Astrocyte (in vitro differentiated cells and primary cell): ENCODE measurements around the gene SOX15. TPM values are rescaled to one million over a fixed set of nuclear protein-coding genes. Genes with fewer than 3 reads are reported as not detected.

Experiments
- DNase-seq: peaks from one replicate; pipeline ENCODE4 v3.0.0-alpha.2; 2010; ENCODE audit warnings: low read depth
- FAIRE-seq: peaks from 2 replicates; lab custom pipeline; 2011; peaks lifted over from hg19 to GRCh38; lab: Jason Lieb, UNC
- H2AFZ ChIP-seq: 2 replicates; pipeline ENCODE4 v1.6.0; 2012; ENCODE audit warnings: low read depth, low read length, inconsistent platforms
- H3K27ac ChIP-seq: 2 replicates; pipeline ENCODE4 v1.5.1; 2011; ENCODE audit warnings: low read depth, low read length, inconsistent platforms
- H3K27me3 ChIP-seq: 2 replicates; pipeline ENCODE4 v1.6.0; 2011; ENCODE audit warnings: low read length, inconsistent platforms; ENCODE audit not compliant: insufficient read depth
- H3K36me3 ChIP-seq: 2 replicates; pipeline ENCODE4 v1.5.1; 2011; ENCODE audit warnings: low read length, inconsistent platforms; ENCODE audit not compliant: insufficient read depth
- H3K4me1 ChIP-seq: 2 replicates; pipeline ENCODE4 v1.5.1; 2011; ENCODE audit warnings: low read length, inconsistent platforms; ENCODE audit not compliant: insufficient read depth
- H3K4me2 ChIP-seq: 2 replicates; pipeline ENCODE4 v1.6.0; 2012; ENCODE audit warnings: low read length, inconsistent platforms
- H3K4me3 ChIP-seq: 2 replicates; pipeline ENCODE4 v1.5.1; 2011; ENCODE audit warnings: low read depth, mild to moderate bottlenecking, low read length, inconsistent platforms; ENCODE audit not compliant: insufficient read depth
- H3K79me2 ChIP-seq: 2 replicates; pipeline ENCODE4 v1.6.0; 2012; ENCODE audit warnings: mild to moderate bottlenecking, low read length, inconsistent platforms; ENCODE audit not compliant: insufficient read depth
- H3K9ac ChIP-seq: 2 replicates; pipeline ENCODE4 v1.6.0; 2012; ENCODE audit warnings: mild to moderate bottlenecking, low read length, inconsistent platforms
- H3K9me3 ChIP-seq: 2 replicates; pipeline ENCODE4 v1.5.1; 2012; ENCODE audit warnings: low read depth, mild to moderate bottlenecking, low read length, inconsistent platforms; ENCODE audit not compliant: insufficient read depth
- H4K20me1 ChIP-seq: 2 replicates; pipeline ENCODE4 v1.6.0; 2012; ENCODE audit warnings: low read length, inconsistent platforms; ENCODE audit not compliant: insufficient read depth
- H3K27ac Mint-ChIP-seq: one replicate; pipeline ENCODE4 v1.8.0; 2021; ENCODE audit warnings: mild to moderate bottlenecking, mixed read lengths; ENCODE audit not compliant: unreplicated experiment
- H3K27me3 Mint-ChIP-seq: one replicate; pipeline ENCODE4 v1.8.0; 2021; ENCODE audit warnings: low read depth, mixed read lengths; ENCODE audit not compliant: unreplicated experiment
- H3K36me3 Mint-ChIP-seq: one replicate; pipeline ENCODE4 v1.8.0; 2021; ENCODE audit warnings: low read depth, mixed read lengths; ENCODE audit not compliant: unreplicated experiment
- H3K4me1 Mint-ChIP-seq: one replicate; pipeline ENCODE4 v1.8.0; 2021; ENCODE audit warnings: low read depth, mixed read lengths; ENCODE audit not compliant: unreplicated experiment
- H3K4me3 Mint-ChIP-seq: one replicate; pipeline ENCODE4 v1.8.0; 2021; ENCODE audit warnings: mild to moderate bottlenecking, moderate library complexity, mixed read lengths; ENCODE audit not compliant: unreplicated experiment
- H3K9me3 Mint-ChIP-seq: one replicate; pipeline ENCODE4 v1.8.0; 2021; ENCODE audit warnings: mild to moderate bottlenecking, mixed read lengths; ENCODE audit not compliant: unreplicated experiment
- CTCF ChIP-seq: IDR thresholded peaks from 2 replicates; pipeline ENCODE4 v1.5.1; 2011; ENCODE audit warnings: low read depth, mild to moderate bottlenecking, inconsistent platforms, low read length, moderate library complexity; ENCODE audit not compliant: insufficient read depth
- EZH2 ChIP-seq: IDR thresholded peaks from 2 replicates; pipeline ENCODE4 v1.6.1; 2012; ENCODE audit warnings: mild to moderate bottlenecking, low read length, inconsistent platforms; ENCODE audit not compliant: insufficient read depth
- total RNA-seq: library from RNA; stranded (reverse); gene quantifications from 2 replicates; pipeline ENCODE4 v1.2.1, GENCODE V29; 2021

Gene SOX15
- total RNA-seq, 1 donor from 2014 or later: 4.0 TPM

GRCh38 chr17:7583253-7584109 lies 6.4 kb downstream of the SOX15 start, which contains the start of gene MPDU1:
Gene MPDU1, plus strand, starts transcription at chr17:7583852. Its CDS starts 11 bp downstream, at chr17:7583863.
- H4K20me1 ChIP-seq: peaks cover 34% of the 10 kb centered on the region
- H3K27ac ChIP-seq: peak within 1 kb of the TSS; percentile 98
- H3K4me2 ChIP-seq: peak within 1 kb of the TSS; percentile 97
- peak; percentile 94 for DNase-seq
- peak within 1 kb of the TSS; percentile 80 for H3K4me3 ChIP-seq
- H3K27me3 Mint-ChIP-seq: no peaks in the 10 kb centered on the region
- no peaks in the 10 kb centered on the region for H3K9me3 Mint-ChIP-seq
- TF ChIP-seq CTCF: no peak
- no peak for TF ChIP-seq EZH2
- H3K9ac ChIP-seq: peak within 1 kb of the TSS; percentile 95
- peaks cover 48% of the 10 kb centered on the region for H3K4me1 ChIP-seq
- peaks cover 55% of the 10 kb centered on the region for H3K79me2 ChIP-seq
- H3K4me1 Mint-ChIP-seq: peaks cover 48% of the 10 kb centered on the region
- peak within 1 kb of the TSS; percentile 100 for H3K27ac Mint-ChIP-seq
- no peaks in the 10 kb centered on the region for H3K27me3 ChIP-seq
- H3K36me3 ChIP-seq: peaks cover 6% of the 10 kb centered on the region
- H2AFZ ChIP-seq: peak within 1 kb of the TSS; percentile 85
- no peaks in the 10 kb centered on the region for H3K9me3 ChIP-seq
- H3K4me3 Mint-ChIP-seq: peak within 1 kb of the TSS; percentile 91
- peak; percentile 71 for FAIRE-seq
- H3K36me3 Mint-ChIP-seq: peaks cover 25% of the 10 kb centered on the region

GRCh38 chr17:7582396-7583252 lies 7.3 kb downstream of the SOX15 start:
- H3K4me2 ChIP-seq: peak overlapping the region; percentile 97
- no peaks in the 10 kb centered on the region for H3K27me3 ChIP-seq
- H3K27ac Mint-ChIP-seq: peak overlapping the region; percentile 47
- TF ChIP-seq CTCF (no peak), EZH2 (no peak)
- peak overlapping the region; percentile 95 for H3K9ac ChIP-seq
- peak overlapping the region; percentile 57 for H3K4me3 Mint-ChIP-seq
- peaks cover 31% of the 10 kb centered on the region for H3K36me3 Mint-ChIP-seq
- H3K4me1 ChIP-seq: peaks cover 47% of the 10 kb centered on the region
- H3K4me1 Mint-ChIP-seq: peaks cover 47% of the 10 kb centered on the region
- FAIRE-seq (no peak), DNase-seq (no peak)
- peaks cover 34% of the 10 kb centered on the region for H4K20me1 ChIP-seq
- peaks cover 58% of the 10 kb centered on the region for H3K79me2 ChIP-seq
- H3K27me3 Mint-ChIP-seq: no peaks in the 10 kb centered on the region
- H3K9me3 ChIP-seq: no peaks in the 10 kb centered on the region
- peaks cover 12% of the 10 kb centered on the region for H3K36me3 ChIP-seq
- H3K4me3 ChIP-seq: no peak overlapping the region
- H2AFZ ChIP-seq: peak overlapping the region; percentile 85
- peak overlapping the region; percentile 98 for H3K27ac ChIP-seq
- no peaks in the 10 kb centered on the region for H3K9me3 Mint-ChIP-seq
